A549 treated with dexamethasone at 1 μM for 4 hours (cell line): ENCODE measurements around the gene MLST8. TPM values are rescaled to one million over a fixed set of nuclear protein-coding genes. Genes with fewer than 3 reads are reported as not detected.

Experiments used
- total RNA-seq: library from RNA; stranded (reverse); fragments of 200-300 nt; extraction: Qiagen RNA extraction; gene quantifications from 5 replicates; pipeline ENCODE4 v1.2.3, GENCODE V29; 2022

MLST8 gene, protein sequence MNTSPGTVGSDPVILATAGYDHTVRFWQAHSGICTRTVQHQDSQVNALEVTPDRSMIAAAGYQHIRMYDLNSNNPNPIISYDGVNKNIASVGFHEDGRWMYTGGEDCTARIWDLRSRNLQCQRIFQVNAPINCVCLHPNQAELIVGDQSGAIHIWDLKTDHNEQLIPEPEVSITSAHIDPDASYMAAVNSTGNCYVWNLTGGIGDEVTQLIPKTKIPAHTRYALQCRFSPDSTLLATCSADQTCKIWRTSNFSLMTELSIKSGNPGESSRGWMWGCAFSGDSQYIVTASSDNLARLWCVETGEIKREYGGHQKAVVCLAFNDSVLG
- 35.5 to 57.2 TPM (median 52.5 TPM) in 5 replicates for total RNA-seq

DNA sequence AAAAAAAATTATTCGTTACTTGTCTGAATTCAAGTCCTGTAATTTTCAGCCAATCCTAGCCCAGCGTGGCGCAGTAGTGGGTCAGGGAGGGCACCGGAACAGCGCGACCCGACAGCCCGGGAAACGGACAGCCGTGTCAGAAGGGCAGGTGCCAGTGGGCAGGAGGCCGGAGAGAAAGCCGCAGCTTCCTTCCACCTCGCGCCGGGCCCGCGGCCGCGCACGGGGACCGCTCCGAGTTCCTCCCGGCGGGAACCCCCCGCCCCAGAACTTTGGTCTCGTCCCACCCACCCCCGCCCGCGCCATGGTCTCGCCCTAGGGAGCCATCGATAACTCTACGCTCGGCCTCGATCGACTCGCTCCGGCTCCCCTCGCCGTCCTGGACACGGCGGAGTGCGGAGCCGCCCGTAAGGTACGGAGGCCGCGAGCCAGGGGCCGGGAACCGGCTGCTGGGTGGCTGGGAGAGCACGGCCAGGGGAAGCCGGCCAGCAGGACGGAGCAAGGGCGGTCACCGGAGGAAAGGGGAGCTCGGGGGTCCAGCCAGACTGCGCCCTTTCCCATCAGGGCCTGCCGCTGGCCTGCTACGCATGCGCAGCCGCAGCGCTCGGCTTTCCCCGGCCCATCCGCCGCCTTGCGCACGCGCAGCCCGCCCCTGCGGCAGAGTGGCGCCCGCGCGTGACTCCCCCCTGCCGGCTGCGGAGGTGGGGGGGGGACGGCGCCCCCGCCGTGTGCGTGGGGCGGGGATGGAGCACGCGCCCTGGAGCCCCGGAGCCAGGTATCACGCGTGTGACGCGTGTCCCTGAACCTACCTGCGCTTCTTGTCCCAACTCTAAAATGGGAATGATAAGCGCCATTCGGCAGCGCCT is at the start of gene MLST8:
TSS of gene MLST8 (plus strand) at position 351 of the 863 bp plus-strand sequence. CDS start 632 bp downstream, outside the sequence.

DNA sequence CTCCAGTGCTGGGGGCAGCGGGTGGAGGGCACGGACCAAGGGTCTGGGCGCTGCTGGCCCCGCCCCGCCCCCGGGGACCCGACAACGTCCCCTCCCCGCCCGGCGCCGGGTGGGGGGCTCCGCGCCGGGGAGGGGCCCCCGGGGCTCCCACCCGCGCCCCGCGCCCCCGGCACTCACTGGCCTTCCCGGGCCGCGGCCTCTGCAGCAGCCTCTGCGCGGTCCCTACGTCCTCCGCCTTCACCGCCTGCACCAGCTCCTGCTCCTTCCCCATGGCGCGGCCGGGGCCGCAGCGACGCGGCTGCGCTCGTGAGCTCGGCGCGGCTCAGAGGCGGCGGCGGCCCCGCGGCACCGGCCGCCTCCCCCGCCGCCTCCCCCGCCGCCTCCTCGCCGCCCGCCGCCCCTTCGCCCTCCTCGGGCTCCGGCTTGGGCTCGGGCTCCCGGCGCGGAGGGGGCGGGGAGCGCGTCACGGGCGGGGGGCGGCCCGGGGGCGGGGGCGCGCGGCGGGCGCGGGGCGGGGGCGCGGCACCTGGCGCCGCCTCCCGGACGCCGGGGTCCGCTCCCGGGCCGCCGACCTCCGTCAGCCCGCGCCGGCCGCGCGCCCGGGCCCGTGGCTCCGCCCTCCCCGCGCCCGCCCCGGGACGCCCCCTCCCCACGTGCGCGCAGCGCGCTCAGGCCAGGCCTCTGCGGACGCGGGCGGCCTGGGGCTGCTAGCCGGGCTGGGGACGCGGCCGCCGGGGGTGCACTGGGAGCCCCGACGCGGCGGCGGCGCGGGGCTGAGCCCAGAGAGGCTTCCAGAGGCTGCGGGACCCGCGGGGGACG is 8.9 kb upstream of the MLST8 start, which contains the start of gene CASKIN1:
TSS of gene CASKIN1 (minus strand) at position 444 of the 819 bp plus-strand sequence. CDS start at position 271, 173 bp downstream.

GRCh38 chr16:2210386-2211365 is 5.4 kb downstream of the MLST8 start, which contains the start of gene BRICD5:
TSS of gene BRICD5 (minus strand) at chr16:2210863. CDS start at chr16:2210833, 30 bp downstream.

GRCh38 chr16:2214719-2214968 is 9.4 kb downstream of the MLST8 start, which contains the start of gene PGP:
TSS of gene PGP (minus strand) at chr16:2214840. CDS start at chr16:2214777, 63 bp downstream.

GRCh38 chr16:2223221-2223941 is 18.1 kb downstream of the MLST8 start, which contains the start of gene E4F1:
TSS of gene E4F1 (plus strand) at chr16:2223591. CDS start at chr16:2223614, 23 bp downstream.

DNA sequence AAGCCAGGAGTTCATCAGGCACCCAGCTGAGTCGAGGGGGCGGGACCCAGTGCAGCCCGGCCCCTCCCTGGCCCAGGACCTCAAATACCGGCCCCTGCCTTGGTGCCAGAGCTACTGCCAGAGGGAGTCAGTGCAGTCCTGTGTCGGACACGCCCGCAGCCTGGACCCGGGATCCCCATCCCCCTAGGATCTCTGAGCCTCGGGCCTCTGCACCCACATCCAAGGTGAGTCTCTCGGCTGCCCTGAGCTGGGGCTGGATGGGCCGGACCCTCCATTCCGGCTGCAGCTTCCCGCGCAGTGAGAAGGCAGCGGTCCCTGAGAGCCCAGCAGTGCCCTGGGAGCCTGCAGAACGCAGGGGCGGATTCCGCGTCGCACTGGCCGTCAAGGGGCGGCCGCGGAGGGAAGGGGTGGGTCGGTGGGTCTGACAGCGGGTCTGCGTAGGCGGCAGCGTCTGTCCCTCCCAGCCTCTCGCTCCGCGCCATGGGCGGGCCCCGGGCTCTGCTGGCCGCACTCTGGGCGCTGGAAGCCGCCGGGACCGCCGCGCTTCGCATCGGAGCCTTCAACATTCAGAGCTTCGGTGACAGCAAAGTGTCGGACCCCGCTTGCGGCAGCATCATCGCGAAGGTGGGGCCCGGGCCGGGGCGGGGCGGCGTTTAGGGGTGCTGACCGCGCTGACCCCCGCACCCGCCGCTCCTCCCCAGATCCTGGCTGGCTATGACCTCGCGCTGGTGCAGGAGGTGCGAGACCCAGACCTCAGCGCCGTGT is 31.3 kb downstream of the MLST8 start, which contains the start of gene DNASE1L2:
TSS of gene DNASE1L2 (plus strand) at position 108 of the 765 bp plus-strand sequence. CDS start at position 481, 373 bp downstream.

DNA sequence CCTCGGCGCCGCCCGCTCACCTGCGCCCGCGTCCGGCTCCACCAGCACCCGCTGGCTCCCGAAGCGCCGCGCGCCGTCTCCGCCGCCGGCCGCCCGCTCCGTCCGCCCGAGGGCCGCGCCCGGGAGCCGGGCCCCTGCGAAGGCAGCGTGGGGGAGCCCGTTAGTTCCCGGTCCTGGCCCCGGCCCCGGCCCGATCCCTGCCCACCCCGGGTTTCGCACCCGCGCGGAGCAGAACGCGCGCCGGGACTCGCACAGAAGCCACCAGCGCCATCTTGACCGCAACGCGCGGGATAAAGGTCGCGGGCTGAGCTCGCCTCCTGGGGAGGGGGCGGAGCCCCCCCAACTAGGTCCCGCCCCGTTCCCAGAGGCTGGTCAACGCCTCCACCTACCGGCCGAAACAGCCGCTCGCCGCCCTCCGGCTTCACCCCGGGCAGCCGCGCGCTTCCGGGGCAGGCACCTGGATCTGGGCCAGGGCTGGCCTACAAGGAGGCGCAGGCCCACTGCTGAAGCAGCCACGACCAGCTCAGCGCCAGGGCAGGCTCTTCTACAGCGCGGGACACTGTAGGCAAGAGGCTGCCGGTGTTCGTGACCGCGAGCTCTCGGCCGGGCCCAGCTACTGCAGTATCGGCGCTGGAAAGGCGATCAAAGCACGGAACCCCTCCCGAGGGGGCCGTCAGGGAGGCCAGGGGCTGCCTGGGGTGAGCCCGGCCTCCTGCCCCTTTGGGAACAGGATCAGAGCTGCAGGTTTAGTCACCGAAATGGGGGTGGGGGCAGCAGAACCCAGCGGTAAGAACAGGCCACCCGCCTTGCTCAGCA is 46.2 kb downstream of the MLST8 start, which contains the start of gene ECI1:
TSS of gene ECI1 (minus strand) at position 292 of the 816 bp plus-strand sequence. CDS start at position 271, 21 bp downstream.

Other genes starting within 250 kb of the MLST8 start
- 258 to 328 TPM (median 268 TPM) in 5 replicates for gene NDUFB10, start 245.9 kb upstream of the MLST8 start, total RNA-seq
- 3,451 to 5,688 TPM (median 5,221 TPM) in 5 replicates for gene RPS2, start 240.6 kb upstream of the MLST8 start, total RNA-seq
- gene RNF151, start 238.6 kb upstream of the MLST8 start, total RNA-seq: not detected in 5 replicates
- 30.0 to 38.7 TPM (median 34.9 TPM) in 5 replicates for gene TBL3, start 233.4 kb upstream of the MLST8 start, total RNA-seq
- gene NOXO1, start 224.0 kb upstream of the MLST8 start, total RNA-seq: 0.12 to 0.18 TPM (median 0.17 TPM) in 5 replicates
- 26.9 to 43.1 TPM (median 39.8 TPM) in 5 replicates for gene GFER, start 221.3 kb upstream of the MLST8 start, total RNA-seq
- 5.7 to 7.4 TPM (median 6.8 TPM) in 5 replicates for gene SYNGR3, start 215.5 kb upstream of the MLST8 start, total RNA-seq
- 35.1 to 67.2 TPM (median 61.5 TPM) in 5 replicates for gene ZNF598, start 195.6 kb upstream of the MLST8 start, total RNA-seq
- gene NPW, start 185.7 kb upstream of the MLST8 start, total RNA-seq: 0.79 to 1.2 TPM (median 1.0 TPM) in 5 replicates
- 45.5 to 66.1 TPM (median 65.3 TPM) in 5 replicates for gene NHERF2, start 178.6 kb upstream of the MLST8 start, total RNA-seq
- gene NTHL1, start 157.6 kb upstream of the MLST8 start, total RNA-seq: 36.7 to 40.8 TPM (median 39.4 TPM) in 5 replicates
- gene TSC2, start 157.5 kb upstream of the MLST8 start, total RNA-seq: 18.8 to 50.4 TPM (median 40.2 TPM) in 5 replicates
- gene PKD1, start 69.6 kb upstream of the MLST8 start, total RNA-seq: 24.4 to 50.2 TPM (median 45.8 TPM) in 5 replicates
- gene RAB26, start 56.8 kb upstream of the MLST8 start, total RNA-seq: 1.5 to 4.0 TPM (median 3.2 TPM) in 5 replicates
- gene TRAF7, start 49.7 kb upstream of the MLST8 start, total RNA-seq: 34.4 to 68.4 TPM (median 62.9 TPM) in 5 replicates
- gene CASKIN1, start 8.8 kb upstream of the MLST8 start, total RNA-seq: 0.21 to 0.58 TPM (median 0.39 TPM) in 5 replicates
- gene BRICD5, start 5.4 kb downstream of the MLST8 start, total RNA-seq: 3.0 to 4.5 TPM (median 3.8 TPM) in 5 replicates
- 16.1 to 28.0 TPM (median 27.5 TPM) in 5 replicates for gene PGP, start 9.4 kb downstream of the MLST8 start, total RNA-seq
- gene E4F1, start 18.1 kb downstream of the MLST8 start, total RNA-seq: 14.1 to 26.2 TPM (median 24.4 TPM) in 5 replicates
- gene DNASE1L2, start 31.0 kb downstream of the MLST8 start, total RNA-seq: 0.54 to 1.3 TPM (median 1.1 TPM) in 5 replicates
- gene ECI1, start 46.1 kb downstream of the MLST8 start, total RNA-seq: 47.2 to 75.5 TPM (median 70.7 TPM) in 5 replicates
- 258 to 289 TPM (median 262 TPM) in 5 replicates for gene RNPS1, start 62.7 kb downstream of the MLST8 start, total RNA-seq
- 15.9 to 23.7 TPM (median 20.9 TPM) in 5 replicates for gene ABCA3, start 135.3 kb downstream of the MLST8 start, total RNA-seq
- gene CCNF, start 224.0 kb downstream of the MLST8 start, total RNA-seq: 16.9 to 25.5 TPM (median 24.8 TPM) in 5 replicates